Right renal cortex interstitium (tissue), 3 donors: ENCODE measurements around the gene ZNF620. TPM values are rescaled to one million over a fixed set of nuclear protein-coding genes. Genes with fewer than 3 reads are reported as not detected.

Experiments
- polyA plus RNA-seq, 3 donors: library from polyadenylated mRNA; unstranded; fragments of 120-200 nt; gene quantifications; one replicate each; pipeline ENCODE4 v1.2.1, GENCODE V29; 2013; ENCODE audit not compliant: insufficient read length in 3 of 3

ZNF620 gene
- polyA plus RNA-seq, 3 donors, result 9.6 to 11.0 (median 10.6) TPM

Other genes starting within 250 kb of the ZNF620 start
- 100 to 1,000 TPM; 125 to 133 (median 125) TPM for gene EIF1B, start 196.3 kb upstream of the ZNF620 start, polyA plus RNA-seq
- 1 to 10 TPM; 1.8 to 2.2 (median 1.9) TPM for gene ENTPD3, start 118.9 kb upstream of the ZNF620 start, polyA plus RNA-seq
- gene RPL14, start 48.7 kb upstream of the ZNF620 start, polyA plus RNA-seq, result 1,000 to 10,000 TPM; 1,850 to 1,900 (median 1,876) TPM
- 1 to 10 TPM; 7.2 to 7.6 (median 7.3) TPM for gene ZNF619, start 28.9 kb upstream of the ZNF620 start, polyA plus RNA-seq
- gene ZNF621, start 18.9 kb downstream of the ZNF620 start, polyA plus RNA-seq, result 10 to 100 TPM; 22.9 to 24.8 (median 23.5) TPM